Measurements from ENCODE around the gene CD300LF. TPM values are rescaled to one million over a fixed set of nuclear protein-coding genes. Genes with fewer than 3 reads are reported as not detected.

The CD300LF gene
- total RNA-seq, 2 donors from 2014 or later = 1.0 to 1.1 TPM

- Histone ChIP-seq H3K9me3 (no peaks in the 10 kb centered on the region), H3K27me3 (peaks cover 7% of the 10 kb centered on the region), H3K9ac (ENCODE audit: low read depth in 2 of 2, low read length in 2 of 2) (no peak overlapping the region), H3K4me1 (no peaks in the 10 kb centered on the region), H3K27ac (no peak overlapping the region), H3K4me3 (no peak overlapping the region), H3K36me3 (no peaks in the 10 kb centered on the region)
- intact Hi-C loops (cut with DNase I) = loop anchor here (10.0 kb wide), 1 partner anchor 80 kb away; the partner anchor contains the start of gene RAB37
- no peak for DNase-seq
- TF ChIP-seq, protein P1, sequence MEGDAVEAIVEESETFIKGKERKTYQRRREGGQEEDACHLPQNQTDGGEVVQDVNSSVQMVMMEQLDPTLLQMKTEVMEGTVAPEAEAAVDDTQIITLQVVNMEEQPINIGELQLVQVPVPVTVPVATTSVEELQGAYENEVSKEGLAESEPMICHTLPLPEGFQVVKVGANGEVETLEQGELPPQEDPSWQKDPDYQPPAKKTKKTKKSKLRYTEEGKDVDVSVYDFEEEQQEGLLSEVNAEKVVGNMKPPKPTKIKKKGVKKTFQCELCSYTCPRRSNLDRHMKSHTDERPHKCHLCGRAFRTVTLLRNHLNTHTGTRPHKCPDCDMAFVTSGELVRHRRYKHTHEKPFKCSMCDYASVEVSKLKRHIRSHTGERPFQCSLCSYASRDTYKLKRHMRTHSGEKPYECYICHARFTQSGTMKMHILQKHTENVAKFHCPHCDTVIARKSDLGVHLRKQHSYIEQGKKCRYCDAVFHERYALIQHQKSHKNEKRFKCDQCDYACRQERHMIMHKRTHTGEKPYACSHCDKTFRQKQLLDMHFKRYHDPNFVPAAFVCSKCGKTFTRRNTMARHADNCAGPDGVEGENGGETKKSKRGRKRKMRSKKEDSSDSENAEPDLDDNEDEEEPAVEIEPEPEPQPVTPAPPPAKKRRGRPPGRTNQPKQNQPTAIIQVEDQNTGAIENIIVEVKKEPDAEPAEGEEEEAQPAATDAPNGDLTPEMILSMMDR (IDR thresholded peaks at IDR 0.05) = no peak
Measured at GRCh38 chr17:74654742-74655141, 58.0 kb downstream of the CD300LF start.

- H3K4me1 ChIP-seq = no peaks in the 10 kb centered on the region
- no peak for DNase-seq
- H3K36me3 ChIP-seq = no peaks in the 10 kb centered on the region
- no peak overlapping the region for H3K9ac ChIP-seq (ENCODE audit: low read depth in 2 of 2, low read length in 2 of 2)
- no peak overlapping the region for H3K27ac ChIP-seq
- H3K9me3 ChIP-seq = no peaks in the 10 kb centered on the region
- peaks cover 7% of the 10 kb centered on the region for H3K27me3 ChIP-seq
- intact Hi-C loops (cut with DNase I) = loop anchor here (10.0 kb wide), 1 partner anchor 83 kb away; the partner anchor contains the start of gene RAB37
- H3K4me3 ChIP-seq = no peak overlapping the region
- TF ChIP-seq, protein P1 (IDR thresholded peaks at IDR 0.05) = no peak
Measured at GRCh38 chr17:74652020-74652419, 60.7 kb downstream of the CD300LF start.

- H3K27me3 ChIP-seq = peaks cover 7% of the 10 kb centered on the region
- no peak overlapping the region for H3K4me3 ChIP-seq
- H3K9me3 ChIP-seq = no peaks in the 10 kb centered on the region
- no peak overlapping the region for H3K9ac ChIP-seq (ENCODE audit: low read depth in 2 of 2, low read length in 2 of 2)
- no peaks in the 10 kb centered on the region for H3K4me1 ChIP-seq
- intact Hi-C loops (cut with DNase I) = loop anchor here (10.0 kb wide), 1 partner anchor 85 kb away; the partner anchor contains the start of gene RAB37
- no peak for DNase-seq
- H3K27ac ChIP-seq = no peak overlapping the region
- no peaks in the 10 kb centered on the region for H3K36me3 ChIP-seq
- TF ChIP-seq, protein P1 (IDR thresholded peaks at IDR 0.05) = no peak
Measured at GRCh38 chr17:74649909-74650308, 62.8 kb downstream of the CD300LF start.

DNA sequence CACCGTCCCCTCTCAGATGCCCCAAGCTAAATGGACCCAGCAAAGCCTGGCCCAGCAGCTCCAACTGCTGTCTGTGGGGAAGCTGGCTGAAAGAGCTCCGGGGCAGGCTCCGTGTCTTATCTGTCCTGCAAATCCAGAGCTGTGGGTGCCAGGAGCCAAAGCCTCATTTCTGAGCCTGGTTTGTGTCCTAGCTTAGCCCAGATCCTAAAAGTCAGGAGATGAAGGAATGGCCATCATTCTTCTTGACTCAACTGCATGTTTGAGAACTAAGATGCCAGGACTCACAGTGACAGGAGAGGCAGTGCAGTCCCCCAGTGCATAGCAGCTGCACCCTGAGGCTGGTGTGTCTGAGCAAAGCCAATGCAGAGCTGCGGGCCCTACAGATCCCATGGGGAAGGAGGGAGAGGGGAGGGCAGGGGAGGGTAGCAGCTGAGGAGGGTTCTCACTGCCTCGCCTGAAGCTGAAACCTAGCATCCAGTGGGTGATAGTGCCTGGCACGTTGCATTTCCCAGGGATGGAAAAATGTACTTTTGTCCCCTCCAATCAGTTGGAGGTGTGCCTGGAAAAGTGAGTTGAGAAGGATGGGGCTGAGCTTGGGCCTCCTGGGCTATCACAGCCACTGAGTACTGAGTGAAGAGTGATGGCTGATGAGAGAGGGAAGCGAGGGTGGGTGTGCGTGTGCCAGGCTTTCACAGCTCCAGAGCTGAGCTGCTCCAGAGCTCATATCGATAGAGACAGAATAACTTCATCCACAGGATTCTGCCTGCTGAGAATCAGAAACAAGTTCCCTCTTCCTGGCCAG, 64.7 kb downstream of the CD300LF start:
- peaks cover 7% of the 10 kb centered on the region for H3K27me3 ChIP-seq
- H3K9ac ChIP-seq (ENCODE audit: low read depth in 2 of 2, low read length in 2 of 2) = no peak overlapping the region
- H3K4me3 ChIP-seq = no peak overlapping the region
- DNase-seq = no peak
- TF ChIP-seq, protein P1 (IDR thresholded peaks at IDR 0.05) = no peak
- intact Hi-C loops (cut with DNase I) = no loop called here
- H3K4me1 ChIP-seq = no peaks in the 10 kb centered on the region
- no peaks in the 10 kb centered on the region for H3K9me3 ChIP-seq
- H3K27ac ChIP-seq = no peak overlapping the region
- no peaks in the 10 kb centered on the region for H3K36me3 ChIP-seq

DNA sequence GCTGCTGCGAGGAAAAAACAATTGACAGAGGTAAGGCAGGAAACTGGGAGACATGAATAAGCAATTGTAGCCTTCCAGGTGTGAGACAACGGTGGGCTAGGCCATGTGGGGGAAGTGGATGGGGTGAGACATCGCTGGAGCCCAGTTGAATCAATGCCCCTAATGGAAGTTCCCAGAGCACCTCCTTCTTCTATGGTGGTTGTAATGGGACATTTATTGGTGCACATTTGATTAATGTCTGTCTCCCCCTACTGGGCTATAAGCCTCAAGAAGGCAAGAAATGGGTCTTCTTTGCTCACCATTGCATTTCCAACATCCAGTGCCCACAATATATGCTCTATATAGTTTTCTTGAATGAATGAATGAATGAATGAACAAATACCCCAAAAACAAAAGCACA, 66.5 kb downstream of the CD300LF start:
- no peak for DNase-seq
- Histone ChIP-seq H3K27ac (no peak overlapping the region), H3K27me3 (peaks cover 7% of the 10 kb centered on the region), H3K9me3 (no peaks in the 10 kb centered on the region), H3K36me3 (no peaks in the 10 kb centered on the region), H3K4me3 (no peak overlapping the region), H3K4me1 (no peaks in the 10 kb centered on the region), H3K9ac (ENCODE audit: low read depth in 2 of 2, low read length in 2 of 2) (no peak overlapping the region)
- TF ChIP-seq, protein P1 (IDR thresholded peaks at IDR 0.05) = no peak
- intact Hi-C loops (cut with DNase I) = no loop called here
